HL-60/S4 treated with phorbol 12-myristate 13-acetate at 8.2 ng/mL for 4 days and 3 days (cell line): Measurements from ENCODE around the gene PPRC1.
"Not testable (repeated sequence)": the region's sequence is repeated elsewhere in the genome, so short reads cannot be mapped to it uniquely, and the experiment has no call there.

Source experiments
- in situ Hi-C: fragments of 300-500 bp; cut with MboI; formaldehyde crosslinking; loops from 2 replicates; pipeline ENCODE4 v1.15.0; 2022; ENCODE audit warnings: low sequenced_read_pairs

PPRC1 gene

DNA sequence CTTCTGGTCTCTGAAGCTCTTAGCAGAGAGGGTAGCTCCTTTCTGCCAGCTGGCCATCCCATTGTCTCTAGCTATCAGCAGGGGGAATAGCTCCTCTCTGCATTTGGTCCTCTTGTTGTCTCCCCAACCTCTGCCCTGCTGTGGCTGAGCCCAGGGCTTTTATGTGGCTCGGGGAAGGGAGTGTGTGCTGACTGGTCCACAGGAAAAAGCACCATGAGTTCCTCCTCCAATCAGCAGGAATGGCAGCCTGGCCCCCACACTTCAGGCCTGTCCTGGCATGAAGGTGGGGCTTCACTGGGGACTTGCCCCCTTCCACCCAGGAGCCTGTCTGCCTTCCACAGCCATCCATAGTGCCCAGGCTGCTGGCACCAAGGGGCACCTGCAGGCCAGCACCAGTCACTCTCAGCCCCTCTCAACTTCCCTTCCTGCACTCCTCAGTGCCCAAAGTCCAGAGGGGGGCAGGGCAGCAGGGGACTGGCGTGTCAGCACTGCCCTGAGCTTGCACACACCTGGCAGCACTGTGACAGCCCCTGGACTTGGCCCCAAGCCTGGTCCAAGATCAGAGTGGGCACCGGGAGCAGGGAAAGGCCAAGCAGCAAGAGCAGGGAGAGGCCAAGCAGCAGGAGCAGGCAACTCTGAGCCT lies 55.6 kb downstream of the PPRC1 start:
- in situ Hi-C loops: no loop called here

DNA sequence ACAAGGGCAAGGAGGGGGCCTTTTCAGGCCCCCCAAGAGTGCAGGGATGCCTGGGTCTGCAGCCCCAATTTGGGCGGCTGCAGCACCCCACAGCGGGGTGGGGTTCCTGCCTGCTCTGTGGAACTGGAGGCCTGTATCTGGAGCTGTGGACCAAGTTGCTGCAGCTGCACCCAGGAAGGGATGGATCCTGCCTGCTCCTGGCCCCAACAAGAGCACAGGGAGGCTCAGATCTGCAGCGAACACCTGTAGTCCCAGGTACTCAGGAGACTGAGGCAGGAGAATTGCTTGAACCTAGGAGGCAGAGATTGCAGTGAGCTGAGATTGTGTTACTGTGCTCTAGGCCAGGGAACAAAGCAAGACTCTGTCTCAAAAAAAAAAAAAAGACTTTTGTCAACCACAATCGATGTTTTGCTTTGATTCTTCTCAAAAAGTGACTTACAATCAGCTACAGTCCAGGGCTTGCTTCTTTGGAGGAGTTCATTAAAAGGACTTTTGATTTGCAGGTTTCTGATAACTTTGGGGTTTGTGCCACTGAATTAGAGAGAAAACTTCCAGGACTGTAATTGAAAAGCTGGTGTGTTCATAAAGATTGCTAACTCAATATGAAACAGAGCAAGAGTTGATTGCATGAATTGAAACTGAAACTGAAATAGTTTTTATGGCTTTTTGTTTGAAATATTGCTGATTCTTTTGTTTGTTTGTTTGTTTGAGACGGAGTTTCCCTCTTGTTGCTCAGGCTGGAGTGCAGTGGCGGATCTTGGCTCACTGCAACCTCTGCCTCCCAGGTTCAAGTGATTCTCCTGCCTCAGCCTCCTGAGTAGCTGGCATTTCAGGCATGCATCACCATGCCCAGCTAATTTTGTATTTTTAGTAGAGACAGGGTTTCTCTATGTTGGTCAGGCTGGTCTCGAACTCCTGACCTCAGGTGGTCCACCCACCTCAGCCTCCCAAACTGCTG lies 56.4 kb downstream of the PPRC1 start:
- in situ Hi-C loops: not testable (repeated sequence)

DNA sequence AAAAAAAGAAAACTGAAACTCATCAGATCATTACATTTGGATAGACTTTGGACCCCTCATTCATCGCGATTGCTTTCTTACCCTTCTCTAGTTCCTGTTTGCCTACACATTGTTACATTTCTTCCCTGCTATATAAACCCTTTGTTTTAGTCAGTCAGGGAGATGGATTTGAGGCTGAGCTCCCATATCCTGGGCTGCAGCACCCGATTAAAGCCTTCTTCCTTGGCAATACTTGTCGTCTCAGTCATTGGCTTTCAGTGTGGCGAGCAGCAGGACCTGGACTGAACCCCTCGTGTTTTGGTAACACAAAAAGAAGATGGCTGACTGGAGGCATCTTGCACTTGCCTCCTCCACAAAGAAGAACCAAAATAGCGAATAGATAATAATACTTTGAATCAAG lies 59.1 kb downstream of the PPRC1 start:
- in situ Hi-C loops: no loop called here

DNA sequence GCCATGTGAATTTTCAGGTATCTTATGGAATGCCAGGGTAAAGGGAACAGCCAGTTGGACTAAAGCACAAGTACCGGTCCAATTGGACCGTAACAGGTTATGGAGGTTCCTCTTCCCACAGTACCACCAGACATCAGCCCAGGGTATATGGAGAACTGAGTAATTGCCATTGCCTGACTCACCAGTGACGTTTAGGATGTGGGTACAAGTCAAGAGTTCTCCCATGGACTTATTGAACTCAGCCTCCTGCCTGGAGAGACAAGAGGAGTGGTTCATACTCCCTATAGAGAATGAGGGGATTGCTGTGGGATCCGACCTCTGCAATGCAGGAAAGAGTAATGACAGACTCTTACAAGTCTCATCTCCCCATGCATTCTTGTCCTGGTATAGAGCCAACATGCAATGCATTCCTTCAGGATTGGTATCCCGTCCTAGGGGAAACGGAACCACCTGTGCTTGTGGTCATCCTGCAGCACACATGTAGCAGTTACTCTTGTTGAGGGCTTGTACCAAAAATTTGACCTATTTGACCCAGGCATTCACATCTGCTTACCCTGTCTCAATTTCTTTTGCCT lies 62.5 kb downstream of the PPRC1 start:
- in situ Hi-C loops: no loop called here

DNA sequence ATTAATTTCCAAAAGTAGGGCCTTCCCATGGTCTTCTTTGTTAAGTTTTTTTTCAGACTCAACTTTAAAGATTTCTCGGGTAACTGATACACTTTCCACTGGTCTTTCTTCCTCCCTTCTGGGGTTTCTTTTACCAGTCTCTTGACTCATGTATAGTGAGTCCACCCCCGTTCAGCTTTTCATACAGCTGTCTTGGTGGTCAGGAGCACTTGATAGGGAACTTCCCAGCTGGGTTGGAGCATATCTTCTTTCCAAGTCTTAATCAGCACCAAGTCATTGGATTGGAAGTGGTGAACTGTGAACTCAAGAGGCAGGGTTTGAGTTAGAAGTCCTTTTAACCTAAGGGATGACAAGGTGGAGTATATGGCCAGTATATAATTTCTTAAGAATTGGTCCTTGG lies 64.1 kb downstream of the PPRC1 start:
- in situ Hi-C loops: no loop called here

DNA sequence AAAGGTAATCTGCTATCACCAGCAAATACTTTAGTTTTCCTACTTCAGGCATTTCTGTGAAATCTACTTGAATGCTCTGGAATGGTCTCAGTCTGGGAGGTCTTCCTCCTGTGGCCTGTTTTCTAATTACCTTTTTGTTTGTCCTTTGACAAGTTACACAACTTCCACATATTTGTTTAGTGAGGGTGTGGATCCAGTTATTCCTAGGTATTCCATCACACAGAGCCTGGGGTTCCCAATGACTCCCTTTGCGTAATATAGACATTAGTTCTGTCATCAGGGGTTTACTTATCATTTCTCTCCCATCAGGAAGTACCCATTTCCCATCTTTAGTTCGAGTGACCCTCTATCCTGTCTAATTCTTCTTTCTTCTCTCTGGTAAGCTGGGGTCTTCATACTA lies 65.2 kb downstream of the PPRC1 start:
- in situ Hi-C loops: no loop called here
